AG10803 (cell line): ENCODE measurements around the gene KRT31.
A peak's percentile ranks its signal among the peaks of the same experiment; 100 is the strongest.

Experiments used
- DNase-seq: peaks from one replicate; pipeline ENCODE4 v3.0.0; 2010; ENCODE audit warnings: low read depth
- H3K4me3 ChIP-seq: 2 replicates; pipeline ENCODE4 v1.5.1; 2011; ENCODE audit warnings: mild to moderate bottlenecking, low read length, control low read depth
- TF ChIP-seq, protein P1 (sequence below): conservative IDR thresholded peaks from 2 replicates; pipeline ENCODE4 v1.5.1; 2011; ENCODE audit warnings: mild to moderate bottlenecking, low read length, control low read depth, inconsistent platforms

KRT31 gene

DNA sequence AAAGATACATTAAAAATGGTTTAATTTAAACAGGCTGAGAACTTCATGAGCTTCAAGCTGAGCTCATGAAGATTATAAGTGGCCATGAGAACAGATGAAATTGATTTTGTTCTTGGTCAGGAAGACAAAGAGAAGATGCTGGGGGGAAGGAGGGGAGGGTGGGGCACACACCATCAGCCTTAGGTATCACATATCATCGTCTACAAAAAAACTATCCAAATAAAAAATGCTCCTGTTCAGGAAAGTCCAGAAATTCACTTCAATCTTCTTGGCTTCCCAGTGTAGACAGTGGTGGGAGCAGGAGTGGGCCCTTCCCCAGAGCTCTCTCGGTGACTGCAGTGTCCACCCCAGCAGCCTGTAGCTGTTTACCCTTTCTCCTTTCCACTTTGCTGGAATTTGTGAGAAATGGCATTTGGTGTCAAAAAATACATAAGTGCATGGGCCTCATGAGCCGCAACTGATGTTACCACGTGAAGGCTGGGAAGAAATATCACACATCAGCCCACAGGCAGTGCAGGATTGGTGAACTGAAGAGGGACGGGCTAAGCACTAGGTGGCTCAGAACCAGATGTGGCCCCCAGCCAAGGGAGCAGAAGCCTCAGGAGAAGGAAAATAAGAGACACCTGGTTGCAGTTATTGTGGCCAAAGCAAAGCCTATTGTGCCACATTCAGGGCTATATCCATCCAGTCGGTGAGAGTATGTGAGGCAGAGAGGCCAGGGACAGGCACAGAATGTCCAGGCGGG lies 20.9 kb upstream of the KRT31 start:
- TF ChIP-seq, protein P1, sequence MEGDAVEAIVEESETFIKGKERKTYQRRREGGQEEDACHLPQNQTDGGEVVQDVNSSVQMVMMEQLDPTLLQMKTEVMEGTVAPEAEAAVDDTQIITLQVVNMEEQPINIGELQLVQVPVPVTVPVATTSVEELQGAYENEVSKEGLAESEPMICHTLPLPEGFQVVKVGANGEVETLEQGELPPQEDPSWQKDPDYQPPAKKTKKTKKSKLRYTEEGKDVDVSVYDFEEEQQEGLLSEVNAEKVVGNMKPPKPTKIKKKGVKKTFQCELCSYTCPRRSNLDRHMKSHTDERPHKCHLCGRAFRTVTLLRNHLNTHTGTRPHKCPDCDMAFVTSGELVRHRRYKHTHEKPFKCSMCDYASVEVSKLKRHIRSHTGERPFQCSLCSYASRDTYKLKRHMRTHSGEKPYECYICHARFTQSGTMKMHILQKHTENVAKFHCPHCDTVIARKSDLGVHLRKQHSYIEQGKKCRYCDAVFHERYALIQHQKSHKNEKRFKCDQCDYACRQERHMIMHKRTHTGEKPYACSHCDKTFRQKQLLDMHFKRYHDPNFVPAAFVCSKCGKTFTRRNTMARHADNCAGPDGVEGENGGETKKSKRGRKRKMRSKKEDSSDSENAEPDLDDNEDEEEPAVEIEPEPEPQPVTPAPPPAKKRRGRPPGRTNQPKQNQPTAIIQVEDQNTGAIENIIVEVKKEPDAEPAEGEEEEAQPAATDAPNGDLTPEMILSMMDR = no peak
- H3K4me3 ChIP-seq = no peak overlapping the region
- no peak for DNase-seq

DNA sequence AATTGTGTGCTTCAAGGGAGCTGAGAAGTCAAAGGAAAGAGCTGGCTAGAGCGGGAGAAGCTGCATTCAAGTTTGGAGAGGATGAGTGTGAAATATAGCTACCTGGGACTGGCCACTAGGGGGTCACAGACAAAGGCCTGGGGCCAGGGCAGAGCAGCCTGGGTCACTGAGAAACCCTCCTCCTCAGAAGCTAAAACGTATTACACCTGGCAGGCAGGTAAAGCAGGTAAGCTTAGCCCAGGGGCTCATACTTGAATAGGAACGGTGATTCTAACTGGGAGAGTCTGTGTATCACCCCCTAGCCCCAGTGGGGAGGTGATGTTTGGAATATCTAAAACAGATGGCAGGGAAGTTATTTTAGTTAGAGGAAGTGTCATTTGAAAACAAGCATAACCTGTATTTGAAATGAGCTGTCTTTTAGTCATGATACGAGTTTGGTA lies 20.2 kb upstream of the KRT31 start:
- DNase-seq = no peak
- H3K4me3 ChIP-seq = no peak overlapping the region

DNA sequence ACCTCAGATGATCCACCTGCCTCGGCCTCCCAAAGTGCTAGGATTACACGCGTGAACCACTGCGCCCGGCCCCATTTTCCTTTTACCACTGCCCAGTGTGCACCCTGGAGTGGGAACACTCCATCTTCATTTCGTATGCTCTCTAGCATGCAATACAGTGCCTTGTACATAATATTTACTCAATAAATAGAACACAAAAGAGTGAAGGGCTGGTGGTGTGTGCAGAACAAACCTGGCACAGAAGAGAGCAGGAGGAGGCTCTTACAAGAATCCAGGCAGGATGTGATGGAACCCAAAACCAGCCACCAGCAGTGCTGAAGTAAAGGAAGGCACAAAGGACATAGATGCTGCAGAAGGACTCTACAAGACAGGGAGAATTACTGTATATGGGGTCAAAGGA lies 19.7 kb upstream of the KRT31 start:
- TF ChIP-seq, protein P1 = no peak
- no peak for DNase-seq

More for the DNA sequence above, 20.2 kb upstream of the KRT31 start:
- TF ChIP-seq, protein P1 = peak; percentile 20; the same call in 1 of the 2 replicates

DNA sequence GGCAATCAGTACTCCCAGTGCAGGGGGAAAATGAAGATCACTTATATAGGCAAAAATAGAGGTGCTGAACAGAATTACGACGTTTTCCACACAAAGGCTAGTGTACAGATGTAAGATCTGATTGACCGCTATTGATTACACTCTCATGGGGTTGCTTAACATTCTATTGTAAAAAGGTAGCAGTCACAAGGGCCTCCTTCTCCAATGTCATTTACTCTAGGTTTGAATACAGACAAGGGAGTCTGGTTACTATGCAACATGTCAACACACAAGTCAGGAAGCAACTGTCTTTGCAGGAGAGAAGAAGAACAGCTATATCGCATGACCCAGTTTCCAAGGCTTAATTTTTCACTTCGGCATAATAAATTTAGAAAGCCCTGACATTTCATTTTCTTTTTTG lies 19.1 kb upstream of the KRT31 start:
- TF ChIP-seq, protein P1 = no peak
- H3K4me3 ChIP-seq = no peak overlapping the region
- DNase-seq = peak; percentile 13

More for the DNA sequence above, 19.7 kb upstream of the KRT31 start:
- H3K4me3 ChIP-seq = no peak overlapping the region

DNA sequence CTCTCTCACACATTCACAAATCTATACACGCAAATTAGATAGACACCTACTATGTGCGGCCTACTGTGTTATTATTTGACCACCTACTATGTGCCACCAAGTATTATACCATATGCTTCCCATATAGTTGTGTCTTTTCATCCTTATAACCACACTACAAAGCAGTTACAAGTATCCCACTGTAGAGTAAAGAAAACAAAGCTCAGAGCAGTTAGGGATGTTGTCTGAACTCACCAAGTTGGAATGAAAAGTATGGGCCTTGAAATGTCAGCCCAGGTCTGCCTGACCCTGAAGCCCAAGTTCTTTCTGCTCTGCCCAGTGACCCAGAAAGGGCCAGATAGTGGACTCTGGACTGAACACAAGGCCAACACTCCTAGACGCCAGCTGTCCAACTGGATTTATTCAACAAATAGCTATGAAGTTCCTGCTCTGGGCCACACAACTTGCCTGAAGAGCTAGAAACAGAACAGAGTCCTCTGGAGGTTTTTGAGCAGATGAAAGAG lies 18.5 kb upstream of the KRT31 start:
- TF ChIP-seq, protein P1 = no peak
- H3K4me3 ChIP-seq = no peak overlapping the region
- peak; percentile 74 for DNase-seq

DNA sequence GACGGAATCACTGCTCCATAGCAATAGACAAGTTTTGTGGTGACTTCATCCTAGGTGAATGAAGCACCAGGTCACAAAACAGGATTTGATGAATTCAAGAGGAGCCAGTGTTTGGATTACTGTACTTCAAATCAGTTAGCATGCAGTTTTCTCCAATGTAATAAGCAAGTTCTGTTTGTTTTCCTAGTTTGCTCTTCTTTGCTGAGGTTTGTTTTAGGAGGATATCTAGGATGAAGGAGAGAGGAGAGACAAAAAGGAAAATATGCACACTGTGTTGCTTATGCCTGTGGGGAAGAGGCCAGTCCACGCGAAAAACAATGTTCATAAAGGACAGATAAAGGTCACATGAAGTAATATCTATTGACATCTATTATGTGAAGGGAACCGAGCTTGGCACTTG lies 18.0 kb upstream of the KRT31 start:
- H3K4me3 ChIP-seq = no peak overlapping the region
- DNase-seq = no peak
- TF ChIP-seq, protein P1 = no peak

DNA sequence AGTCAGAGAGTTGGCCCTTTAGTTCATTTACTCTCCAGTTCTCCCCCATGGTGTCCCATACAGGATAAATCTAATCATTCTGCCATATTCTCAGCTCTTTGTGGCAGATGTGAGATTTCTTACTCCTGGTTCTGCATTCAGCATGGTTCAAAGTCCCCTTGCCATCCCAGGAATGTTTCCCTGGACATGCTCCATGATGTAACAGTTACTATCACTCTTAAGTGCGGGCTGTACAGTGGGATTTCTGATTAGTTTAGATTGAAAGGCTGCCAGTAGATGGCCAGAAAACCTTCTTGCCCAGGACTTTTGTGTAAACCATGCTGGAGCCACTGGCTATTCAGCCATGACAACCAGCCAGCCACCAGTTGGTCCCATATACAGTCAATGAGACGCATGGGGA lies 16.6 kb upstream of the KRT31 start:
- H3K4me3 ChIP-seq = no peak overlapping the region
- no peak for DNase-seq
- TF ChIP-seq, protein P1 = no peak
